Subcutaneous abdominal adipose tissue (tissue), 5 donors: ENCODE results near the gene LDLRAD2.
"Not testable (repeated sequence)": the region's sequence is repeated elsewhere in the genome, so short reads cannot be mapped to it uniquely, and the experiment has no call there.

Source experiments
- H3K27ac ChIP-seq: one replicate; pipeline ENCODE4 v1.7.0; 2013; ENCODE audit warnings: low read depth, mild to moderate bottlenecking, inconsistent platforms, low read length, moderate library complexity
- H3K27me3 ChIP-seq, 5 donors: one replicate each; pipeline ENCODE4 v1.7.0; 2013; ENCODE audit warnings: low read length in 5 of 5, inconsistent platforms in 1 of 5; ENCODE audit not compliant: control insufficient read depth in 5 of 5, insufficient read depth in 4 of 5
- H3K36me3 ChIP-seq, 5 donors: one replicate each; pipeline ENCODE4 v1.7.0; 2013; ENCODE audit warnings: low read length in 5 of 5; ENCODE audit not compliant: control insufficient read depth in 5 of 5, insufficient read depth in 5 of 5
- H3K4me1 ChIP-seq, 5 donors: one replicate each; pipeline ENCODE4 v1.7.0; 2013; ENCODE audit warnings: low read length in 5 of 5, mild to moderate bottlenecking in 3 of 5, moderate library complexity in 1 of 5; ENCODE audit not compliant: control insufficient read depth in 5 of 5, insufficient read depth in 5 of 5
- H3K4me3 ChIP-seq, 5 donors: one replicate each; pipeline ENCODE4 v1.7.0; 2013; ENCODE audit warnings: low read length in 5 of 5, low read depth in 1 of 5
- H3K9ac ChIP-seq, 5 donors: one replicate each; pipeline ENCODE4 v1.7.0; 2013; ENCODE audit warnings: low read length in 5 of 5, mild to moderate bottlenecking in 4 of 5, moderate library complexity in 3 of 5
- H3K9me3 ChIP-seq, 5 donors: one replicate each; pipeline ENCODE4 v1.7.0; 2013; ENCODE audit warnings: low read length in 5 of 5; ENCODE audit not compliant: control insufficient read depth in 5 of 5
- donor health status: healthy.
- donor health status: healthy.
- donor health status: healthy.
- donor health status: healthy.
- donor health status: healthy.

LDLRAD2 gene

GRCh38 chr1:21811875-21812305 is at the start of gene LDLRAD2:
Gene LDLRAD2 (plus strand): TSS chr1:21812265. CDS start chr1:21812452, 187 bp downstream.
- H3K27ac ChIP-seq, result no peak within 1 kb of the TSS
- no peak within 1 kb of the TSS for H3K9ac ChIP-seq
- H3K4me1 ChIP-seq, result peaks cover 2 to 34% (median 23%) of the 10 kb centered on the region in 5 donors
- H3K36me3 ChIP-seq, result no peaks in the 10 kb centered on the region
- no peaks in the 10 kb centered on the region for H3K9me3 ChIP-seq
- H3K4me3 ChIP-seq, result no peak within 1 kb of the TSS
- no peaks in the 10 kb centered on the region for H3K27me3 ChIP-seq

GRCh38 chr1:21763236-21763635 is 48.8 kb upstream of the LDLRAD2 start:
- Histone ChIP-seq H3K4me3 (no peak overlapping the region), H3K36me3 (no peaks in the 10 kb centered on the region), H3K27ac (no peak overlapping the region), H3K27me3 (no peaks in the 10 kb centered on the region), H3K4me1 (peaks cover 0 to 31% (median 25%) of the 10 kb centered on the region in 5 donors), H3K9me3 (no peaks in the 10 kb centered on the region), H3K9ac (no peak overlapping the region)

GRCh38 chr1:21763694-21764419 is 48.2 kb upstream of the LDLRAD2 start:
- Histone ChIP-seq H3K27ac (peak overlapping the region; percentile 42), H3K36me3 (no peaks in the 10 kb centered on the region), H3K27me3 (no peaks in the 10 kb centered on the region), H3K9me3 (no peaks in the 10 kb centered on the region), H3K4me1 (peaks cover 0 to 31% (median 28%) of the 10 kb centered on the region in 5 donors), H3K4me3 (no peak overlapping the region), H3K9ac (no peak overlapping the region)

- Histone ChIP-seq H3K9ac (peak overlapping the region in 1 of 5 donors; percentile 37), H3K36me3 (no peaks in the 10 kb centered on the region), H3K27me3 (no peaks in the 10 kb centered on the region), H3K9me3 (no peaks in the 10 kb centered on the region), H3K4me3 (no peak overlapping the region), H3K27ac (peak overlapping the region; percentile 42), H3K4me1 (peaks cover 0 to 32% (median 28%) of the 10 kb centered on the region in 5 donors)
Observed at GRCh38 chr1:21764615-21765423, 47.2 kb upstream of the LDLRAD2 start.

GRCh38 chr1:21766210-21766609 is 45.9 kb upstream of the LDLRAD2 start:
- H3K36me3 ChIP-seq, result no peaks in the 10 kb centered on the region
- H3K27ac ChIP-seq, result no peak overlapping the region
- no peaks in the 10 kb centered on the region for H3K9me3 ChIP-seq
- H3K9ac ChIP-seq, result no peak overlapping the region
- no peak overlapping the region for H3K4me3 ChIP-seq
- peaks cover 0 to 32% (median 28%) of the 10 kb centered on the region in 5 donors for H3K4me1 ChIP-seq
- H3K27me3 ChIP-seq, result no peaks in the 10 kb centered on the region

- not testable (repeated sequence) for H3K4me3 ChIP-seq, H3K36me3 ChIP-seq, H3K27me3 ChIP-seq, H3K9me3 ChIP-seq, H3K9ac ChIP-seq, H3K27ac ChIP-seq
- H3K4me1 ChIP-seq, result peaks cover 0 to 31% (median 28%) of the 10 kb centered on the region in 5 donors
Observed at GRCh38 chr1:21767106-21767505, 45.0 kb upstream of the LDLRAD2 start.

- H3K27me3 ChIP-seq, result no peaks in the 10 kb centered on the region
- no peaks in the 10 kb centered on the region for H3K36me3 ChIP-seq
- H3K4me1 ChIP-seq, result peaks cover 0 to 14% (median 12%) of the 10 kb centered on the region in 5 donors
Observed at GRCh38 chr1:21770201-21770600, 41.9 kb upstream of the LDLRAD2 start.

GRCh38 chr1:21770602-21771001 is 41.5 kb upstream of the LDLRAD2 start:
- peaks cover 0 to 13% (median 12%) of the 10 kb centered on the region in 5 donors for H3K4me1 ChIP-seq
- H3K4me3 ChIP-seq, H3K36me3 ChIP-seq, H3K9ac ChIP-seq, H3K9me3 ChIP-seq, H3K27ac ChIP-seq, H3K27me3 ChIP-seq: not testable (repeated sequence)

More at GRCh38 chr1:21770201-21770600, 41.9 kb upstream of the LDLRAD2 start:
- H3K27ac ChIP-seq, result no peak overlapping the region
- no peak overlapping the region for H3K9ac ChIP-seq
- no peak overlapping the region for H3K4me3 ChIP-seq
- H3K9me3 ChIP-seq, result no peaks in the 10 kb centered on the region

GRCh38 chr1:21771672-21772071 is 40.4 kb upstream of the LDLRAD2 start:
- not testable (repeated sequence) for H3K9ac ChIP-seq, H3K27me3 ChIP-seq, H3K27ac ChIP-seq, H3K4me3 ChIP-seq, H3K9me3 ChIP-seq, H3K36me3 ChIP-seq
- peaks cover 0 to 13% (median 9%) of the 10 kb centered on the region in 5 donors for H3K4me1 ChIP-seq

- H3K27me3 ChIP-seq, result no peaks in the 10 kb centered on the region
- H3K27ac ChIP-seq, result no peak overlapping the region
- H3K9ac ChIP-seq, result no peak overlapping the region
- no peaks in the 10 kb centered on the region for H3K9me3 ChIP-seq
- H3K4me3 ChIP-seq, result no peak overlapping the region
- peaks cover 0 to 6% (median 4%) of the 10 kb centered on the region in 5 donors for H3K4me1 ChIP-seq
- no peaks in the 10 kb centered on the region for H3K36me3 ChIP-seq
Observed at GRCh38 chr1:21773585-21773984, 38.5 kb upstream of the LDLRAD2 start.
